Lower leg skin (tissue), 4 donors: ENCODE measurements around the gene GPN1. TPM values are rescaled to one million over a fixed set of nuclear protein-coding genes. Genes with fewer than 3 reads are reported as not detected.
"Not testable (repeated sequence)": the region's sequence is repeated elsewhere in the genome, so short reads cannot be mapped to it uniquely, and the experiment has no call there.

Experiments used
- DNase-seq, 2 donors: peaks; one replicate each; pipeline ENCODE4 v3.0.0-alpha.2; 2019; ENCODE audit warnings: low spot score in 2 of 2
- H3K4me3 ChIP-seq: fragments of 200-600 bp; sonication (generic); 2 replicates; pipeline ENCODE4 v1.5.1; 2017; ENCODE audit warnings: mild to moderate bottlenecking, low read depth; ENCODE audit not compliant: poor library complexity, severe bottlenecking
- POLR2A ChIP-seq, 2 donors: fragments of 450-650 bp; IDR thresholded peaks; one replicate each; pipeline ENCODE4 v1.6.1; 2016 to 2017; ENCODE audit warnings: antibody characterized with exemption in 2 of 2, mild to moderate bottlenecking in 1 of 2, moderate library complexity in 1 of 2
- WGBS, 2 donors: methylation state at CpG; one replicate each; pipeline ENCODE4 v1.1.5; 2018; 5-methylcytosine and 5-hydroxymethylcytosine counted together
- intact Hi-C: fragments of 100-400 bp; cut with DNase I; formaldehyde crosslinking; loops from one replicate; pipeline ENCODE4 v1.15.0; 2023; ENCODE audit warnings: low total_unique reads
- total RNA-seq, 4 donors: library from RNA; depleted of rRNA; stranded (reverse); fragments of >200 nt; gene quantifications; one replicate each; pipeline ENCODE4 v1.1.0, GENCODE V29; 2016
- TF ChIP-seq, protein P1 (sequence below), 3 donors: fragments of 450-650 bp; IDR thresholded peaks; one replicate each; pipeline ENCODE4 v1.5.1; 2016; ENCODE audit warnings: antibody characterized with exemption in 3 of 3, mild to moderate bottlenecking in 3 of 3, moderate library complexity in 2 of 3

GPN1 gene
- total RNA-seq, 4 donors from 2014 or later = 15.3 to 23.2 (median 21.2) TPM

DNA sequence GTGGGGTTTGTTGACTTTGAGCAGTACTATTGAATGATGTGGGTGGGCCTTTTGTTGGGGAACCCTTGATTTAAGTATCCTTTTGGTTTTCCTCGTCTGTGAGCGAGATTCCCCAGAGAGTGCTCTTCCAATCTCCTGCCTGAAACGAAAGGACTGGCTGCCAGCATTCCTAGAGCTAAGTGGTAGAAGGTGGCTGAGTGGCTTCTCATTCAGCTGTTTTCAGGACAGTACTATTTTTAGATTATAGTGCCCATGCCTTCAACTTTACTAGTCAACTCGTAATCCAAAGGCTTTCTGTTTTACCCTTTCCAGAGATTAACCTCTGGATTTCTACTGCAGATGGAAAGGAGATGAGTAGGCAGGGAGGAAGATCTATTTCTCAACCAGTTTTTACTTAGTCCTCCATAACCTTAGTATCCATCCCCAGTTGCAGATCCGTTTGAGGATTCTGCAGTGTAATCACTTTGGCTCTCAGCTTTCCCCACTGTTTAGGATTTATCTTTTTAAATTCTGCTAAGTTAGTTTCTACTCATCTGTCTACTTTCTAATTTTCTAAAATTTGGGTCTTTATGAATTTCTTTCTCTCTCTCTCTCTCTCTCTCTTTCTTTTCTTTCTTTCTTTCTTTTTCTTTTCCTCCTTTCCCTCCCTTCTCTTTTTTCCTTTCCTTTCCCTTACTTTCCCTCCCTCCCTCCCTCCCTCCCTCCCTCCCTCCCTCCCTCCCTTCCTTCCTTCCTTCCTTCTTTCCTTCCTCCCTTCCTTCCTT, 44.1 kb downstream of the GPN1 start:
- no peak for TF ChIP-seq POLR2A (IDR thresholded peaks at IDR 0.05)
- TF ChIP-seq, protein P1, sequence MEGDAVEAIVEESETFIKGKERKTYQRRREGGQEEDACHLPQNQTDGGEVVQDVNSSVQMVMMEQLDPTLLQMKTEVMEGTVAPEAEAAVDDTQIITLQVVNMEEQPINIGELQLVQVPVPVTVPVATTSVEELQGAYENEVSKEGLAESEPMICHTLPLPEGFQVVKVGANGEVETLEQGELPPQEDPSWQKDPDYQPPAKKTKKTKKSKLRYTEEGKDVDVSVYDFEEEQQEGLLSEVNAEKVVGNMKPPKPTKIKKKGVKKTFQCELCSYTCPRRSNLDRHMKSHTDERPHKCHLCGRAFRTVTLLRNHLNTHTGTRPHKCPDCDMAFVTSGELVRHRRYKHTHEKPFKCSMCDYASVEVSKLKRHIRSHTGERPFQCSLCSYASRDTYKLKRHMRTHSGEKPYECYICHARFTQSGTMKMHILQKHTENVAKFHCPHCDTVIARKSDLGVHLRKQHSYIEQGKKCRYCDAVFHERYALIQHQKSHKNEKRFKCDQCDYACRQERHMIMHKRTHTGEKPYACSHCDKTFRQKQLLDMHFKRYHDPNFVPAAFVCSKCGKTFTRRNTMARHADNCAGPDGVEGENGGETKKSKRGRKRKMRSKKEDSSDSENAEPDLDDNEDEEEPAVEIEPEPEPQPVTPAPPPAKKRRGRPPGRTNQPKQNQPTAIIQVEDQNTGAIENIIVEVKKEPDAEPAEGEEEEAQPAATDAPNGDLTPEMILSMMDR (IDR thresholded peaks at IDR 0.05) = no peak
- no peak for DNase-seq
- WGBS, 2 donors = 83 to 90% methylated on average over 5 of the region's 5 CpGs
- intact Hi-C loops = no loop called here
- H3K4me3 ChIP-seq = no peak overlapping the region

DNA sequence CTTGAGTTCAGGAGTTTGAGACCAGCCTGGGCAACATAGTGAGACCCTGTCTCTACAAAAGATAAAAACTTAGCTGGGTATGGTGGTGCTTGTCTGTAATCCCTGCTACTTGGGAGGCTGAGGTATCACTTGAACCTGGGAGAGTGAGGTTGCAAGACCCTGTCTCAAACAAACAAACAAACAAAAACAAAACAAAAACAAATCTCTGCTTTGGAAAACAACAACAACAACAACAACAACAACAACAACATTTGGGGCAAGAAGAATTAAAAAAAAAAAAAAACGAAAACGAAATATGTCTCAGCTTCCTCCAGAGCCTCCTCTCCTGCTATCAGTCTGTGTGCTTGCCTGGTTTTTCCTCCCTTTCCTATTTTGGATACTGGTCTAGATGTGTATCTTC, 51.7 kb downstream of the GPN1 start:
- WGBS, 2 donors = 91 to 92% methylated on average over 2 of the region's 2 CpGs
- H3K4me3 ChIP-seq = no peak overlapping the region
- intact Hi-C loops = no loop called here

DNA sequence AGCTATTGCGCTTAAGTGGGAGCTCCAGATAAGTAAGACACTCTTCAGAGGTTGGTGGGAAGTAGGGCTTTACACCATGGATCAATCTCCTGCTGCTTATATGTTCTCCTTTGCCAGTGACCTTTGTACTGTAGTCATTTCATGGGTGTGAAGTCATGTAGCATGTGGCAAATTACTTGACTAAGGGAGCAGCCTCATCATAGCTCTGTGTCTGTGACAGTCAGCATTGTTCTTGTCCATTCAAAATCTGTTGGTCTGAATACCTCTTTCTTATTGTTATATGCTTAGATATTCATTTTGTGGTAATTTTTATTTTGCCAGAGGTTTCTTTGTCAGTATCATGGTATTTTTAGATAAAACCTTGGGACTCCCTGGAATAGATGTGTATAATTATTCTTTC, 53.0 kb downstream of the GPN1 start:
- DNase-seq = no peak

More for the DNA sequence above, 51.7 kb downstream of the GPN1 start:
- TF ChIP-seq, protein P1 (IDR thresholded peaks at IDR 0.05) = no peak
- TF ChIP-seq POLR2A (IDR thresholded peaks at IDR 0.05) = no peak
- no peak for DNase-seq

DNA sequence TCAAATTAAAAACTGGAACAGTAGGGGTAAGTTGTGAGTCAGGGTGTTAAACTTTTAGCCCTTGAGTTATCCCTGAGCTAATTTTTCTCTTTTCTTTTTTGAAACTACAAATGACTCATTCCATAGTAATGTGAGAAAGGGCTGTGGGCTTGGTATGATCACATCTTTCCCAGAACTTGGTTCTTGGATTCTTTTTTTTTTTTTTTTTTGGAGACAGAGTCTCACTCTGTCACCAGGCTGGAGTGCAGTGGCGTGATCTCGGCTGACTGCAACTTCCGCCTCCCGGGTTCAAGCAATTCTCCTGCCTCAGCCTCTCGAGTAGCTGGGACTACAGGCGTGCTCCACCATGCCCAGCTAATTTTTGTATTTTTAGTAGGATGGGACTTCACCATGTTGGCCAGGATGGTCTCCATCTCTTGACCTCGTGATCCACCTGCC, 53.5 kb downstream of the GPN1 start:
- DNase-seq, H3K4me3 ChIP-seq, intact Hi-C loops: not testable (repeated sequence)
- 69 to 76% methylated on average over 7 of the region's 7 CpGs for WGBS, 2 donors

More for the DNA sequence above, 53.0 kb downstream of the GPN1 start:
- no peak for TF ChIP-seq POLR2A (IDR thresholded peaks at IDR 0.05)
- TF ChIP-seq, protein P1 (IDR thresholded peaks at IDR 0.05) = no peak
- H3K4me3 ChIP-seq = no peak overlapping the region
- 95 to 100% methylated on average over 1 of the region's 1 CpG for WGBS, 2 donors
- intact Hi-C loops = no loop called here

DNA sequence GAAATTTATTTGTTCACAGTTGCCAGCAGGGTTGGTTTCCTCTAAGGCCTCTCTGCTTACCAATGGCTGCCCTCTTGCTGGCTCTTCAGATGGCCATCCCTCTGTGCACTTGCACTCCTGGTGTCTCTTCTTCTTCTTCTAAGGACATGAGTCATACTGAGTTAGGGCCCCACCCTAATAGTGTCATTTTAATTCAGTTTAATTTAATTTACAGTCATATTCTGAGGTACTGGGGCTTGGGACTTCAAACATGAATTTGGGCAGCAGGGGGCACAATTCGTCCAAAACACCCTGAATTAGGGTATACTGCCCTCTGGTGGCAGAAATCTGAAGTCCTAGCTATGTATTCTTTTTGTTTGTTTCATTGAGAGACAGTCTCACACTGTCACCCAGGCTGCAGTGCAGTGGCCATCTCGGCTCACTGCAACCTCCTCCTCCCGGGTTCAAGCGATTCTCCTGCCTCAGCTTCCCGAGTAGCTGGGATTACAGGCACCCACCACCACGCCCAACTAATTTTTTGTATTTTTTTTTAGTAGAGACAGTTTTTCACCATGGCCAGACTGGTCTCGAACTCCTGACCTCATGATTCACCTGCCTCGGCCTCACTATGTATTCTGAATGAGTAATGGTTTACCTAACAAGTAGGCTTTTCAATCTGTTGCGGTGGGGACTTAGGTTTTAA, 54.7 kb downstream of the GPN1 start:
- intact Hi-C loops = no loop called here
- TF ChIP-seq, protein P1 (IDR thresholded peaks at IDR 0.05) = peak in 1 of 3 donors; percentile 97
- no peak for TF ChIP-seq POLR2A (IDR thresholded peaks at IDR 0.05)
- H3K4me3 ChIP-seq = no peak overlapping the region
- peak; percentile 86 to 88 for DNase-seq
- 42 to 46% methylated on average over 9 of the region's 9 CpGs for WGBS, 2 donors

DNA sequence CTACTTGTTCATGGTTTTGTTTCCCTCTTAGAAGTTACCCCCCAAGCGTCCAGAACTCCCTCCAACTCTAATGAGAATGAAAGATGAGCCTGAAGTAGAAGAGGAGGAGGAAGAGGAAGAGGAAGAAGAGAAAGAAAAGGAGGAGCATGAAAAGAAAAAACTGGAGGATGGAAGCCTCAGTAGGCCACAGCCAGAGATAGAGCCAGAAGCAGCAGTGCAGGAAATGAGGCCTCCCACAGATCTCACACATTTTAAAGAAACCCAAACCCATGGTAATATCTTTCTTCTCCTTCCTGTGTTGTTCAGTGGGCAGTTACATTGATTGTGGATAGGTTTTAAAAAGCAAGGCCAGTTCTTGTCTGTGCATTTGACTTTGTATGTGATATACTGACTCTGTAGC, 56.2 kb downstream of the GPN1 start:
- intact Hi-C loops, H3K4me3 ChIP-seq, DNase-seq: not testable (repeated sequence)
- 87% methylated on average over 1 of the region's 1 CpG for WGBS, 2 donors
